T-helper 1 cell treated with Interleukin-12 subunit alpha and Interleukin-12 subunit beta and Interleukin-4 antibody, amounts not matched to agents 30 μg/mL and 1 μg/mL, for 36 hours (primary cell): ENCODE data around the gene DET1.
"Not testable (repeated sequence)": the region's sequence is repeated elsewhere in the genome, so short reads cannot be mapped to it uniquely, and the experiment has no call there.

ENCODE experiments used
- H3K27ac Mint-ChIP-seq: one replicate; pipeline ENCODE4 v1.8.0; 2021; ENCODE audit warnings: mild to moderate bottlenecking, mixed read lengths
- H3K27me3 Mint-ChIP-seq: one replicate; pipeline ENCODE4 v1.8.0; 2021; ENCODE audit warnings: low read depth, mixed read lengths
- H3K36me3 Mint-ChIP-seq: one replicate; pipeline ENCODE4 v1.8.0; 2021; ENCODE audit warnings: low read depth, mixed read lengths
- H3K4me1 Mint-ChIP-seq: one replicate; pipeline ENCODE4 v1.8.0; 2021; ENCODE audit warnings: low read depth, mixed read lengths
- H3K4me3 Mint-ChIP-seq: one replicate; pipeline ENCODE4 v1.8.0; 2021; ENCODE audit warnings: mild to moderate bottlenecking, moderate library complexity, mixed read lengths
- H3K9me3 Mint-ChIP-seq: one replicate; pipeline ENCODE4 v1.8.0; 2021; ENCODE audit warnings: mixed read lengths

Gene DET1

GRCh38 chr15:88546248-88547129 is at the start of gene DET1:
TSS of gene DET1 (minus strand) at chr15:88546681. CDS start at chr15:88531705, 14,976 bp downstream.
- Mint-ChIP-seq H3K4me3 (peak within 1 kb of the TSS; percentile 88), H3K4me1 (peaks cover 4% of the 10 kb centered on the region), H3K9me3 (peaks cover 8% of the 10 kb centered on the region), H3K27ac (peak within 1 kb of the TSS; percentile 86), H3K36me3 (no peaks in the 10 kb centered on the region), H3K27me3 (no peaks in the 10 kb centered on the region)

DNA sequence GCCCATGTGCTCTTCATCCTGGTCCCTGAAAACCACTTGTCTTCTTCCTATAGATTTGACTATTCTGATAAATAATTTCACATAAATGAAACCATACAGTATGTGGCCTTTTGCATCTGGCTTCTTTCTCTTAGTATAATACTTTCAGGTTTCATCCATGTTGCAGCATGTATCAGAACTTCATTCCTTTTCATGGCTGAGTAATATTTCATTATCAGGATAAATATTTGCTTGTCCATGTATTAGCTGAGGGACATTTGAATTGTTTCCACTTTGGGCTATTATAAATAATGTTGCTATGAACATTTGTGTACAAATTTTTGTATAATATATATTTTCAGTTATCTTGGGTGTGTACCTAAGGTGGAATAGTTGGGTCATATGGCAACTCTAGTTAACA is 44.9 kb upstream of the DET1 start:
- no peak overlapping the region for H3K27ac Mint-ChIP-seq
- H3K27me3 Mint-ChIP-seq = peaks cover 19% of the 10 kb centered on the region
- no peak overlapping the region for H3K4me3 Mint-ChIP-seq
- H3K4me1 Mint-ChIP-seq = no peaks in the 10 kb centered on the region
- H3K36me3 Mint-ChIP-seq = no peaks in the 10 kb centered on the region
- no peaks in the 10 kb centered on the region for H3K9me3 Mint-ChIP-seq

DNA sequence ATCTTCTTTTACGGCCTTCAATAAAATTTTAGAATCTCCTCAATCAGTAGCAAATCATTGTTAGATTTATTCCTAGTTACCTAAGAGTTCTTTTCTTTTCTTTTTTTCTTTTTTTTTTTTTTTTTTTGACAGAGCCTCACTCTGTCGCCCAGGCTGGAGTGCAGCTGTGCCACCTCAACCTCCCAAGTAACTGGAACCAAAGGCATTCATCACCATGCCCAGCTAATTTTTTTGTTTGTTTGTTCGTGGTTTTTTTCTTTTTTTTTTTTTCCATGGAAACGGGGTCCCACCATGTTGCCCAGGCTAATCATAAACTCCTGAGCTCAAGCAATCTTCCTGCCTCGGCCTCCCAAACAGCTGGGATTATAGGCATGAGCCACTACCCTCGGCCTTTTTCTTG is 44.3 kb upstream of the DET1 start:
- H3K27ac Mint-ChIP-seq = no peak overlapping the region

DNA sequence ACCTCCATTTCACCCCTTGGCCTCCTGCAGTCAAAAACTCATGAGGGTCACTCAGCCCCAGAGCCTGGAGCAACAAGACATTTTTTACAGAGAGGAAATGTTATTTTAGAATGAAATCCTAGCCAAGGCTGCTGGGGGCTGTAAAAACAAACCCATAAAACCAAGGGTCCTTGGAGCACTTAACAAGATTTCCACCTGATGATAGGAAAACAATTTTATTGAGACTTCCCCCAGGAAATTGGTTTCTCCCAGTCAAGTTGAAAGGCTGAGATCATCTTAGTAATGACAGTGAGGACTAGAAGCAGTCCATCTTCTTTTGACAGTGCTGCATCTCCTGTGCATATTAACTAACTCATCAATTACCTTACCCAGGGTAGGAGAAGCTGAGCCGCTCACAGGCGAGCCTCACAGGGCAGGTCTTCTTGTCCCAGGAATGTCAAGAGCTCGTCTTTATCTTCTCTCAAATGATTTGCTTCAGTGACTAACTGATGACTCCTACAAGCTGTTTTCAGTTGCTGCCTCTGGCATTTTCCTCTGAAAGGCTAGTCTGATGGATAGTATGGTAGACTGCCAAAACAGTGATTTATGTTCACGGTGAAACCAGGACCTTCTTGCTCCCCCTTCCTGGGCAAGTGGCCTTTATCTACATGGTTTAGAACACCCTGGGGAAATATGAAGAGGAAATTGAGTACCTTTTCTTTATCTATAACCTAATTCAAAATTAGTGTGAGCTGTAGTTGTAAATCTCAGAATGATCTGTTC is 40.1 kb upstream of the DET1 start:
- H3K4me3 Mint-ChIP-seq = no peak overlapping the region
- H3K36me3 Mint-ChIP-seq = no peaks in the 10 kb centered on the region
- peaks cover 18% of the 10 kb centered on the region for H3K27me3 Mint-ChIP-seq
- H3K27ac Mint-ChIP-seq = no peak overlapping the region
- no peaks in the 10 kb centered on the region for H3K9me3 Mint-ChIP-seq
- H3K4me1 Mint-ChIP-seq = no peaks in the 10 kb centered on the region

More for the DNA sequence above, 44.3 kb upstream of the DET1 start:
- Mint-ChIP-seq H3K27me3 (peaks cover 21% of the 10 kb centered on the region), H3K4me1 (no peaks in the 10 kb centered on the region), H3K36me3 (no peaks in the 10 kb centered on the region), H3K4me3 (no peak overlapping the region), H3K9me3 (no peaks in the 10 kb centered on the region)

GRCh38 chr15:88580532-88580931 is 34.1 kb upstream of the DET1 start:
- Mint-ChIP-seq H3K27ac (no peak overlapping the region), H3K4me3 (no peak overlapping the region), H3K4me1 (no peaks in the 10 kb centered on the region), H3K36me3 (no peaks in the 10 kb centered on the region), H3K27me3 (peaks cover 6% of the 10 kb centered on the region), H3K9me3 (no peaks in the 10 kb centered on the region)

DNA sequence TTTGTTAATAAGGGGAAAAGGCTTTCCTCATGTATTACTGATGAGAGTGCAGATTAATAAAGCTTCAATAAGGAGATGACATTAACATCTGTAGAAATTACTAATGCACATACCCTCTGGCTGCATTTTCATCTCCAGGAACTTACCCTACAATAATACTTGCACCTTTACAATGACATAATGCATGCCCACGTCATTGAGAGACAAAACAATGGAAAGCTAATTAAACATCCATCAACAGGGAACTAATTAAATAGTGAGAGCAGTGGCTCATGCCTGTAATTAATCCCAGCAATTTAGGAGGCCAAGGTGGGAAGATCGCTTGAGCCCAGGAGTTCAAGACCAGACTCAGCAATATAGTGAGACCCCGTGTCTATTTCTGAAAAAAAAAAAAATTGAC is 32.8 kb upstream of the DET1 start:
- no peak overlapping the region for H3K27ac Mint-ChIP-seq
- no peaks in the 10 kb centered on the region for H3K36me3 Mint-ChIP-seq
- no peak overlapping the region for H3K4me3 Mint-ChIP-seq
- H3K9me3 Mint-ChIP-seq = no peaks in the 10 kb centered on the region
- H3K27me3 Mint-ChIP-seq = peaks cover under 1% of the 10 kb centered on the region
- H3K4me1 Mint-ChIP-seq = no peaks in the 10 kb centered on the region

DNA sequence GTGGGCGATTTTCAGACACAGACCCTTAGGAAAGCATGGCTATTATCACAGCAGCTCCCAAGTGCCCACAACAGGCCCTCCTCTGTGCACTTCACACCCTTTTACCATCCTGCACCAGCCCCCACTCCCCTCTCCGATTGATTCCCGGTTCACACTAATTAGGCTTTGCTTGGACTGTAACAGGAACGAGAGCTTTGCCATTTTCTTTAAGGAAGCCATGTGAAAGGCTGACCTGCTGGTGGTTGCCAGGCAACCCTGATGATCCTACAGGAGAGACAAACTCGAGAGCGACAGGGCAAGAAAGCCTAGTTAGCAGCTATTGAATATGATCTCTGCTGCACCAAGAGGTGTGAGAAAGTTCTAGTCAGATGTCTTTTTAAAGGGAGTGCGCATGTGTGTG is 28.2 kb upstream of the DET1 start:
- H3K4me3 Mint-ChIP-seq = no peak overlapping the region
- no peaks in the 10 kb centered on the region for H3K4me1 Mint-ChIP-seq
- peaks cover 7% of the 10 kb centered on the region for H3K27me3 Mint-ChIP-seq
- no peaks in the 10 kb centered on the region for H3K36me3 Mint-ChIP-seq
- H3K27ac Mint-ChIP-seq = no peak overlapping the region
- H3K9me3 Mint-ChIP-seq = no peaks in the 10 kb centered on the region

GRCh38 chr15:88574077-88574476 is 27.6 kb upstream of the DET1 start:
- no peak overlapping the region for H3K4me3 Mint-ChIP-seq
- H3K9me3 Mint-ChIP-seq = no peaks in the 10 kb centered on the region
- H3K4me1 Mint-ChIP-seq = no peaks in the 10 kb centered on the region
- no peaks in the 10 kb centered on the region for H3K36me3 Mint-ChIP-seq
- H3K27ac Mint-ChIP-seq = no peak overlapping the region
- peaks cover 8% of the 10 kb centered on the region for H3K27me3 Mint-ChIP-seq

DNA sequence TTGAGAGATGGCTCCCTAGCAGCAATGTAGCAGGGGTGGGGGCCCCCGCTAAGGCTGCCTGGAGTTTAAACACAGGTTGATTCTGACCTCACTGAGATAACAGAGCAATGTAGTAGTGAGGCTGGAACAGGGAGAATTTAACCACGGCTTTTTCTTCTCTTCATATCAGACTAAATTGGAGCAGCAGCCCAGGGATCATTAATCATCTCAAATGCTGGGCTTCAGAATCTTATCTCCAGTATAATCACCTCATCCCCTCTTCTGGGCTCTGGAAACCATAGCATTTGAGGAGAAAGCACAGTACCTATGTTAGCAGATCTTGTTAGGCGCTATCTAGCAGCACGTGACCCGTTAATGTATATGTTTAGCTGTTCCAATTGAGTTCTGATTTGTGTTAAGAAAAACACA is 25.4 kb upstream of the DET1 start:
- no peaks in the 10 kb centered on the region for H3K9me3 Mint-ChIP-seq
- H3K4me3 Mint-ChIP-seq = no peak overlapping the region
- peaks cover 8% of the 10 kb centered on the region for H3K27me3 Mint-ChIP-seq
- H3K27ac Mint-ChIP-seq = no peak overlapping the region
- H3K36me3 Mint-ChIP-seq = no peaks in the 10 kb centered on the region
- H3K4me1 Mint-ChIP-seq = no peaks in the 10 kb centered on the region

GRCh38 chr15:88571153-88571851 is 24.8 kb upstream of the DET1 start:
- Mint-ChIP-seq H3K4me1 (no peaks in the 10 kb centered on the region), H3K36me3 (no peaks in the 10 kb centered on the region), H3K27ac (no peak overlapping the region), H3K9me3 (no peaks in the 10 kb centered on the region), H3K4me3 (no peak overlapping the region), H3K27me3 (peaks cover 8% of the 10 kb centered on the region)

- Mint-ChIP-seq H3K9me3 (no peaks in the 10 kb centered on the region), H3K27ac (no peak overlapping the region), H3K36me3 (no peaks in the 10 kb centered on the region), H3K27me3 (peaks cover 5% of the 10 kb centered on the region), H3K4me1 (no peaks in the 10 kb centered on the region), H3K4me3 (no peak overlapping the region)
Observed at GRCh38 chr15:88568589-88568988, 22.1 kb upstream of the DET1 start.

- no peaks in the 10 kb centered on the region for H3K9me3 Mint-ChIP-seq
- no peak overlapping the region for H3K4me3 Mint-ChIP-seq
- peaks cover 1% of the 10 kb centered on the region for H3K27me3 Mint-ChIP-seq
- H3K4me1 Mint-ChIP-seq = no peaks in the 10 kb centered on the region
- H3K36me3 Mint-ChIP-seq = no peaks in the 10 kb centered on the region
- no peak overlapping the region for H3K27ac Mint-ChIP-seq
Observed at GRCh38 chr15:88564741-88565140, 18.3 kb upstream of the DET1 start.

DNA sequence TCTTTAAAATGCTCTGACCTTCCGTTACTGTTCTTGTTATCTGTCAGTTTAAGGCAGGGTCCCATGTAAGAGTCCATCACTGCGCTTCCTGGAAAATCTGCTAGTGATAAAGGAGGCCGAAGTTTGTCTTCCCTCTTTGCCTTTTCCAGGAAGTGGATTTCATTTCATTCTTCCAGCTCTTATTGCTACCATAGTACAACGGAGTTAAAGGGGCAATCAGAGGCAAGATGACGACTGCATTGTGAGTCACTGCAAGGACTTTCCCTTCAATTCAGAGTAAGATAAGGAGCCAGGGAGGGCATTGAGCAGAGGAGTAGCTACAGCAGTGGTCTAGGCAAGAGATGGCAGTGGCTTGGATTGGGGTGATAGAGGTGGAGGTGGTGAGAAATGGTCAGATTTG is 17.2 kb upstream of the DET1 start:
- H3K4me3 Mint-ChIP-seq = no peak overlapping the region
- peaks cover 5% of the 10 kb centered on the region for H3K27me3 Mint-ChIP-seq
- H3K4me1 Mint-ChIP-seq = no peaks in the 10 kb centered on the region
- H3K9me3 Mint-ChIP-seq = no peaks in the 10 kb centered on the region
- no peak overlapping the region for H3K27ac Mint-ChIP-seq
- no peaks in the 10 kb centered on the region for H3K36me3 Mint-ChIP-seq

GRCh38 chr15:88559565-88559964 is 13.1 kb upstream of the DET1 start:
- H3K4me3 Mint-ChIP-seq, H3K36me3 Mint-ChIP-seq, H3K4me1 Mint-ChIP-seq, H3K27me3 Mint-ChIP-seq, H3K9me3 Mint-ChIP-seq, H3K27ac Mint-ChIP-seq: not testable (repeated sequence)

GRCh38 chr15:88558026-88558425 is 11.5 kb upstream of the DET1 start:
- H3K9me3 Mint-ChIP-seq, H3K4me1 Mint-ChIP-seq, H3K36me3 Mint-ChIP-seq, H3K27ac Mint-ChIP-seq, H3K27me3 Mint-ChIP-seq, H3K4me3 Mint-ChIP-seq: not testable (repeated sequence)
